Bronchial epithelial cell (primary cell): Measurements from ENCODE around the gene SCYGR3. TPM values are rescaled to one million over a fixed set of nuclear protein-coding genes. Genes with fewer than 3 reads are reported as not detected.

Experiments used
- total RNA-seq: library from RNA; depleted of rRNA; stranded (reverse); fragments of >200 nt; gene quantifications from 2 replicates; pipeline ENCODE4 v1.2.1, GENCODE V29; 2014

Gene SCYGR3
- total RNA-seq, 1 donor from 2014 or later: not detected

Other genes starting within 250 kb of the SCYGR3 start
- not detected in 2 replicates for gene TM4SF20, start 235.5 kb downstream of the SCYGR3 start, total RNA-seq
- gene SCYGR1, start 226.9 kb downstream of the SCYGR3 start, total RNA-seq: not detected in 2 replicates
- 52.0 and 54.8 TPM in 2 replicates for gene AGFG1, start 142.7 kb downstream of the SCYGR3 start, total RNA-seq
- not detected in 2 replicates for gene SCYGR2, start 15.9 kb downstream of the SCYGR3 start, total RNA-seq
- gene SCYGR4, start 2.7 kb upstream of the SCYGR3 start, total RNA-seq: not detected in 2 replicates
- gene SCYGR5, start 52.0 kb upstream of the SCYGR3 start, total RNA-seq: not detected in 2 replicates
- gene SLC19A3, start 103.2 kb upstream of the SCYGR3 start, total RNA-seq: not detected in 2 replicates
- not detected in 2 replicates for gene SCYGR6, start 109.9 kb upstream of the SCYGR3 start, total RNA-seq
- gene SCYGR7, start 113.5 kb upstream of the SCYGR3 start, total RNA-seq: not detected in 2 replicates
- not detected in 2 replicates for gene SCYGR8, start 131.1 kb upstream of the SCYGR3 start, total RNA-seq
- gene CCL20, start 199.0 kb upstream of the SCYGR3 start, total RNA-seq: 1.5 and 3.7 TPM in 2 replicates